ENCODE measurements around the gene COL27A1. TPM values are rescaled to one million over a fixed set of nuclear protein-coding genes. Genes with fewer than 3 reads are reported as not detected.

COL27A1 gene
- total and polyA plus RNA-seq, 2 donors = 12.6 to 24.0 TPM

DNA sequence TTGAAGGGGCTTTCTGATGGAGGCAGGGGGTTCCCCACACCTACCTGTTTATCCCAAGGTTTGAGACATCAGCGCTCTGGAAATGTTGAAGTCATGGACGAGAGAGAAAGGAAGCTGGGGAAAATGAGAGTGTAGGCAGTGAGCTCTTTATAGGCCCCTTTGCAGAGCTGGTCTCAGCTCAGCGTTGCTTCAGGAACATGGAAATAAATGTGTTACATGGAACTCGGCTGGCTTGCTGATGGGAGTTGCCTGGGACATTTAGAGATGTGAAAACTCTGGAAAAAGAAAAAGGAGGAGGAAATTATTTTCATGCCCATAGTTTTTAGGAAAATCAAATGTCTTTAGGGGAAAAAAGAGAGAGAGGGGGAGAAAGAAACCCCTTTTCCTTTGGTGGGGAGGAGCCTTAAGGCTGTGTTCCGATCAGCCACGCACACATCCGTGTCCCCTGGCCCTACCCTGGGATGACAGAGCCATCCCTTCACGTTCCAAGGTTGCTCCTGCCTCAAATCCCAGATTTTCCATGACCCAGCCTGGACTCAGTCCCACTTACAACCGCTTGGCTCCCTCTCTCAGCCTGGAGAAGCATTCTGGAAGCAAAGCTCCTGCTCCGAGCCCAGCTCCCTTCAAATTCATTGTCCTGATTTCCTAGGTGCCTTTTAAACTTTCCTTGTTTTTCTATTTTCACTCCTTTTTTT, 78.3 kb downstream of the COL27A1 start:
- WGBS = 91% methylated on average over 10 of the region's 10 CpGs

GRCh38 chr9:114235033-114235661, 79.8 kb downstream of the COL27A1 start:
- 63% methylated on average over 16 of the region's 16 CpGs for WGBS
- Histone ChIP-seq H3K4me3 (ENCODE audit: low read length in 2 of 2) (no peak overlapping the region), H3K4me1 (ENCODE audit: control insufficient read depth in 2 of 2, insufficient read depth in 2 of 2, low read length in 2 of 2) (peaks cover 0 to 7% of the 10 kb centered on the region in 2 donors), H3K27me3 (ENCODE audit: control insufficient read depth in 2 of 2, insufficient read depth in 1 of 2, low read length in 1 of 2) (peaks cover 0 to 2% of the 10 kb centered on the region in 2 donors), H3K9me3 (ENCODE audit: control insufficient read depth in 2 of 2, insufficient read depth in 1 of 2, low read length in 1 of 2) (no peaks in the 10 kb centered on the region), H3K27ac (ENCODE audit: low read depth in 1 of 2, low read length in 1 of 2) (no peak overlapping the region), H3K36me3 (ENCODE audit: control insufficient read depth in 2 of 2, insufficient read depth in 2 of 2, low read length in 1 of 2) (no peaks in the 10 kb centered on the region)
- DNase-seq (ENCODE audit: low read depth in 6 of 9, low spot score in 9 of 9) = no peak

More for the DNA sequence above, 78.3 kb downstream of the COL27A1 start:
- no peak overlapping the region for H3K4me3 ChIP-seq (ENCODE audit: low read length in 2 of 2)
- DNase-seq (ENCODE audit: low read depth in 6 of 9, low spot score in 9 of 9) = no peak
- H3K27ac ChIP-seq (ENCODE audit: low read depth in 1 of 2, low read length in 1 of 2) = peak overlapping the region; percentile 21 to 75
- no peaks in the 10 kb centered on the region for H3K9me3 ChIP-seq (ENCODE audit: control insufficient read depth in 2 of 2, insufficient read depth in 1 of 2, low read length in 1 of 2)
- peaks cover 0 to 7% of the 10 kb centered on the region in 2 donors for H3K4me1 ChIP-seq (ENCODE audit: control insufficient read depth in 2 of 2, insufficient read depth in 2 of 2, low read length in 2 of 2)
- H3K36me3 ChIP-seq (ENCODE audit: control insufficient read depth in 2 of 2, insufficient read depth in 2 of 2, low read length in 1 of 2) = no peaks in the 10 kb centered on the region
- H3K27me3 ChIP-seq (ENCODE audit: control insufficient read depth in 2 of 2, insufficient read depth in 1 of 2, low read length in 1 of 2) = peaks cover 0 to 2% of the 10 kb centered on the region in 2 donors

- no peaks in the 10 kb centered on the region for H3K9me3 ChIP-seq (ENCODE audit: control insufficient read depth in 2 of 2, insufficient read depth in 1 of 2, low read length in 1 of 2)
- H3K27me3 ChIP-seq (ENCODE audit: control insufficient read depth in 2 of 2, insufficient read depth in 1 of 2, low read length in 1 of 2) = peaks cover 0 to 2% of the 10 kb centered on the region in 2 donors
- DNase-seq (ENCODE audit: low read depth in 6 of 9, low spot score in 9 of 9) = no peak
- no peaks in the 10 kb centered on the region for H3K36me3 ChIP-seq (ENCODE audit: control insufficient read depth in 2 of 2, insufficient read depth in 2 of 2, low read length in 1 of 2)
- H3K4me3 ChIP-seq (ENCODE audit: low read length in 2 of 2) = no peak overlapping the region
- H3K27ac ChIP-seq (ENCODE audit: low read depth in 1 of 2, low read length in 1 of 2) = no peak overlapping the region
- WGBS = 85% methylated on average over 12 of the region's 12 CpGs
- H3K4me1 ChIP-seq (ENCODE audit: control insufficient read depth in 2 of 2, insufficient read depth in 2 of 2, low read length in 2 of 2) = peaks cover 0 to 7% of the 10 kb centered on the region in 2 donors
These were observed 81.2 kb downstream of the COL27A1 start for GRCh38 chr9:114236391-114237138.

DNA sequence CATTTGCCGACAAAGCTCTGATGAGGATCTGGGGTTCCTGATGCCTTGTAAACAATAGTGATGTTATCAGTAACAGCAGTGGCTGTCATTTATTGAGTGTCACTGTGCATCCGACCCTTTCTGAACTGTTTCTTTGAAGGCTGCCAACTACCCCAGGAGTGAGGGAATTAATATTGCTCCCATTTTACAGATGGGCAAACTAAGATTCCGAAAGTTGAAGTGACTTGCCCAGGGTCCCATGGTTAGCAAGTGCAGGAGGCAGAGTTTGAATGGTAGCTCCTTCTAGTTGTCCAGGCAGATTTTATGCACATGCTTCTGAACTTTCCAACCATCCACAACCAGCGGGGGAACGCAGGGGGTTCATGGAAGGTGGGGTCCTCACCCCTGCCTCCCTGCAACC, 81.9 kb downstream of the COL27A1 start:
- H3K9me3 ChIP-seq (ENCODE audit: control insufficient read depth in 2 of 2, insufficient read depth in 1 of 2, low read length in 1 of 2) = no peaks in the 10 kb centered on the region
- DNase-seq (ENCODE audit: low read depth in 6 of 9, low spot score in 9 of 9) = no peak
- H3K4me1 ChIP-seq (ENCODE audit: control insufficient read depth in 2 of 2, insufficient read depth in 2 of 2, low read length in 2 of 2) = peaks cover 0 to 7% of the 10 kb centered on the region in 2 donors
- H3K27me3 ChIP-seq (ENCODE audit: control insufficient read depth in 2 of 2, insufficient read depth in 1 of 2, low read length in 1 of 2) = peaks cover 0 to 2% of the 10 kb centered on the region in 2 donors
- H3K36me3 ChIP-seq (ENCODE audit: control insufficient read depth in 2 of 2, insufficient read depth in 2 of 2, low read length in 1 of 2) = no peaks in the 10 kb centered on the region
- 96% methylated on average over 5 of the region's 5 CpGs for WGBS
- no peak overlapping the region for H3K4me3 ChIP-seq (ENCODE audit: low read length in 2 of 2)
- no peak overlapping the region for H3K27ac ChIP-seq (ENCODE audit: low read depth in 1 of 2, low read length in 1 of 2)

DNA sequence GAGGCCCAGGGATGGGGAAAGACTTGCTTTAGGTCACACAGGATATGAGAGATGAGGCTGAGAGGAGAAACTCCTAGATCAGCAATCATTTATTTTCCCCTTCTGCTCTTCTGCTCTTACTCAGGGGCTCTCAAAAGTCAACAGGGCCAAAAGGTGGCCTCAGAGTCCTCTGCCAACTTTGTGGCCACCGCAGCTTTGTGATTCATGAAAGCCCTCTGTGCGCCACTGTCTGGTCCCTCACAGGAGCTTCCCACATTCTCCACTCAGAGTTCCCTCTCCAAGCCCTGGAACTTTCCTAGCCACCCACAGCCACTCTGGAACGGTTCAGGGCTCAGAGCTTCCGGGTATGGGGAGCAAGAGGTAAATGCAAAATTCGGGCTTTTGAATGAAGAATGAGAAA, 82.4 kb downstream of the COL27A1 start:
- no peak for DNase-seq (ENCODE audit: low read depth in 6 of 9, low spot score in 9 of 9)
- Histone ChIP-seq H3K27ac (ENCODE audit: low read depth in 1 of 2, low read length in 1 of 2) (no peak overlapping the region), H3K36me3 (ENCODE audit: control insufficient read depth in 2 of 2, insufficient read depth in 2 of 2, low read length in 1 of 2) (no peaks in the 10 kb centered on the region), H3K4me3 (ENCODE audit: low read length in 2 of 2) (no peak overlapping the region), H3K27me3 (ENCODE audit: control insufficient read depth in 2 of 2, insufficient read depth in 1 of 2, low read length in 1 of 2) (peaks cover 0 to 2% of the 10 kb centered on the region in 2 donors), H3K9me3 (ENCODE audit: control insufficient read depth in 2 of 2, insufficient read depth in 1 of 2, low read length in 1 of 2) (no peaks in the 10 kb centered on the region), H3K4me1 (ENCODE audit: control insufficient read depth in 2 of 2, insufficient read depth in 2 of 2, low read length in 2 of 2) (peaks cover 0 to 7% of the 10 kb centered on the region in 2 donors)
- WGBS = 92% methylated on average over 5 of the region's 5 CpGs

GRCh38 chr9:114238472-114238871, 83.1 kb downstream of the COL27A1 start:
- Histone ChIP-seq H3K27ac (ENCODE audit: low read depth in 1 of 2, low read length in 1 of 2) (no peak overlapping the region), H3K27me3 (ENCODE audit: control insufficient read depth in 2 of 2, insufficient read depth in 1 of 2, low read length in 1 of 2) (peaks cover 0 to 2% of the 10 kb centered on the region in 2 donors), H3K9me3 (ENCODE audit: control insufficient read depth in 2 of 2, insufficient read depth in 1 of 2, low read length in 1 of 2) (no peaks in the 10 kb centered on the region), H3K4me3 (ENCODE audit: low read length in 2 of 2) (no peak overlapping the region), H3K36me3 (ENCODE audit: control insufficient read depth in 2 of 2, insufficient read depth in 2 of 2, low read length in 1 of 2) (no peaks in the 10 kb centered on the region), H3K4me1 (ENCODE audit: control insufficient read depth in 2 of 2, insufficient read depth in 2 of 2, low read length in 2 of 2) (peaks cover 0 to 4% of the 10 kb centered on the region in 2 donors)
- WGBS = 82% methylated on average over 8 of the region's 8 CpGs
- no peak for DNase-seq (ENCODE audit: low read depth in 6 of 9, low spot score in 9 of 9)

- no peak for DNase-seq (ENCODE audit: low read depth in 6 of 9, low spot score in 9 of 9)
- H3K36me3 ChIP-seq (ENCODE audit: control insufficient read depth in 2 of 2, insufficient read depth in 2 of 2, low read length in 1 of 2) = no peaks in the 10 kb centered on the region
- H3K27ac ChIP-seq (ENCODE audit: low read depth in 1 of 2, low read length in 1 of 2) = no peak overlapping the region
- 50% methylated on average over 14 of the region's 14 CpGs for WGBS
- peaks cover 0 to 2% of the 10 kb centered on the region in 2 donors for H3K27me3 ChIP-seq (ENCODE audit: control insufficient read depth in 2 of 2, insufficient read depth in 1 of 2, low read length in 1 of 2)
- no peaks in the 10 kb centered on the region for H3K9me3 ChIP-seq (ENCODE audit: control insufficient read depth in 2 of 2, insufficient read depth in 1 of 2, low read length in 1 of 2)
- no peak overlapping the region for H3K4me3 ChIP-seq (ENCODE audit: low read length in 2 of 2)
- H3K4me1 ChIP-seq (ENCODE audit: control insufficient read depth in 2 of 2, insufficient read depth in 2 of 2, low read length in 2 of 2) = peaks cover 0 to 4% of the 10 kb centered on the region in 2 donors
These were observed 83.8 kb downstream of the COL27A1 start for GRCh38 chr9:114238891-114239875.

GRCh38 chr9:114240216-114240615, 84.9 kb downstream of the COL27A1 start:
- Histone ChIP-seq H3K36me3 (ENCODE audit: control insufficient read depth in 2 of 2, insufficient read depth in 2 of 2, low read length in 1 of 2) (no peaks in the 10 kb centered on the region), H3K4me1 (ENCODE audit: control insufficient read depth in 2 of 2, insufficient read depth in 2 of 2, low read length in 2 of 2) (peaks cover 0 to under 1% of the 10 kb centered on the region in 2 donors), H3K4me3 (ENCODE audit: low read length in 2 of 2) (no peak overlapping the region), H3K27ac (ENCODE audit: low read depth in 1 of 2, low read length in 1 of 2) (no peak overlapping the region), H3K9me3 (ENCODE audit: control insufficient read depth in 2 of 2, insufficient read depth in 1 of 2, low read length in 1 of 2) (no peaks in the 10 kb centered on the region), H3K27me3 (ENCODE audit: control insufficient read depth in 2 of 2, insufficient read depth in 1 of 2, low read length in 1 of 2) (peaks cover 0 to 1% of the 10 kb centered on the region in 2 donors)
- no peak for DNase-seq (ENCODE audit: low read depth in 6 of 9, low spot score in 9 of 9)
- 88% methylated on average over 8 of the region's 8 CpGs for WGBS
